HepG2 (cell line): ENCODE measurements around the gene NARF. TPM values are rescaled to one million over a fixed set of nuclear protein-coding genes. Genes with fewer than 3 reads are reported as not detected.

Experiments used
- BRF2 ChIP-seq: sonication (generic); formaldehyde crosslinking; IDR thresholded peaks from 2 replicates; pipeline ENCODE4 v1.8.1; 2022; ENCODE audit warnings: mild to moderate bottlenecking, missing genetic modification reagents
- EED ChIP-seq: sonication (generic); formaldehyde crosslinking; IDR thresholded peaks from 2 replicates; pipeline ENCODE4 v1.5.0; 2020; ENCODE audit warnings: mild to moderate bottlenecking, missing genetic modification reagents
- HBP1 ChIP-seq: IDR thresholded peaks from 2 replicates; pipeline ENCODE4 v1.6.1; 2016; ENCODE audit warnings: low read depth, control low read depth
- HIVEP1 ChIP-seq: sonication (generic); formaldehyde crosslinking; IDR thresholded peaks from 2 replicates; pipeline ENCODE4 v1.4.0; 2020; ENCODE audit warnings: mild to moderate bottlenecking, missing genetic modification reagents
- HMGXB4 ChIP-seq, 2 experiments: sonication (generic) in 1 of 2; formaldehyde crosslinking in 1 of 2; IDR thresholded peaks; 2 replicates each; pipeline versions ENCODE4 v1.4.0 to v1.6.1; 2018 to 2020; ENCODE audit warnings: missing genetic modification reagents in 2 of 2, borderline replicate concordance in 1 of 2, low read depth in 1 of 2, mild to moderate bottlenecking in 1 of 2, missing biosample characterization in 1 of 2
- HOXA3 ChIP-seq: sonication (generic); formaldehyde crosslinking; IDR thresholded peaks from 2 replicates; pipeline ENCODE4 v1.5.0; 2020; ENCODE audit warnings: missing genetic modification reagents
- KLF16 ChIP-seq, 2 experiments: sonication (generic) in 1 of 2; formaldehyde crosslinking in 1 of 2; IDR thresholded peaks; 2 replicates each; pipeline versions ENCODE4 v1.6.1 to v1.8.0; 2016 to 2023; ENCODE audit warnings: missing genetic modification reagents in 2 of 2, missing compliant biosample characterization in 1 of 2
- KMT2A ChIP-seq: sonication (generic); formaldehyde crosslinking; IDR thresholded peaks from 2 replicates; pipeline ENCODE4 v1.4.0; 2020; ENCODE audit warnings: missing genetic modification reagents
- NFYC ChIP-seq: IDR thresholded peaks from 2 replicates; pipeline ENCODE4 v1.6.1; 2016; ENCODE audit warnings: missing genetic modification reagents, missing compliant biosample characterization
- RELA ChIP-seq: sonication (generic); formaldehyde crosslinking; IDR thresholded peaks from 2 replicates; pipeline ENCODE4 v1.4.0; 2020; ENCODE audit warnings: missing genetic modification reagents
- RORA ChIP-seq: sonication (generic); formaldehyde crosslinking; IDR thresholded peaks from 2 replicates; pipeline ENCODE4 v1.5.0; 2020; ENCODE audit warnings: mild to moderate bottlenecking, missing genetic modification reagents, moderate library complexity
- SAP130 ChIP-seq: IDR thresholded peaks from 2 replicates; pipeline ENCODE4 v1.6.1; 2016; ENCODE audit warnings: low read depth
- SIN3A ChIP-seq: IDR thresholded peaks from 2 replicates; pipeline ENCODE4 v1.6.1; 2011; ENCODE audit warnings: low read depth, mild to moderate bottlenecking, control low read depth, low read length, borderline replicate concordance
- TEAD3 ChIP-seq: optimal IDR thresholded peaks from 2 replicates; pipeline ENCODE3; 2016; ENCODE audit warnings: borderline replicate concordance
- TFE3 ChIP-seq: IDR thresholded peaks from 2 replicates; pipeline ENCODE4 v1.6.1; 2016
- ZNF34 ChIP-seq: sonication (generic); formaldehyde crosslinking; IDR thresholded peaks from 2 replicates; pipeline ENCODE4 v1.4.0; 2020; ENCODE audit warnings: mild to moderate bottlenecking, missing genetic modification reagents, borderline replicate concordance
- ZNF768 ChIP-seq: sonication (generic); formaldehyde crosslinking; IDR thresholded peaks from 2 replicates; pipeline ENCODE4 v1.4.0; 2020; ENCODE audit warnings: missing genetic modification reagents
- ZNF883 ChIP-seq: sonication (generic); formaldehyde crosslinking; IDR thresholded peaks from 2 replicates; pipeline ENCODE4 v1.5.1; 2020; ENCODE audit warnings: mild to moderate bottlenecking, missing genetic modification reagents; ENCODE audit errors: not compliant biosample characterization
- ZSCAN25 ChIP-seq: sonication (generic); formaldehyde crosslinking; IDR thresholded peaks from 2 replicates; pipeline ENCODE4 v1.8.0; 2022; ENCODE audit warnings: mild to moderate bottlenecking, missing genetic modification reagents
- polyA plus RNA-seq, 8 experiments: library from polyadenylated mRNA; depleted of rRNA in 3 of 8; stranded (reverse) in 7 of 8; unstranded in 1 of 8; fragments of >200 nt; fragmentation: Illumina TruSeq in 4 of 8; extraction: Trizol in 4 of 8; gene quantifications; 2 replicates each; pipeline versions ENCODE4 v1.2.1 to v1.2.3, GENCODE V29; 2011 to 2016; ENCODE audit warnings: low read depth in 4 of 8, missing spikeins in 1 of 8, mixed read lengths in 1 of 8; ENCODE audit not compliant: insufficient read depth in 1 of 8
- total RNA-seq, 5 experiments: library from RNA; depleted of rRNA; stranded (reverse); fragments of >200 nt; fragmentation: Illumina TruSeq; extraction: Trizol; gene quantifications; 2 replicates each; pipeline ENCODE4 v1.2.3, GENCODE V29; 2016; ENCODE audit warnings: low read depth in 1 of 5
- TF ChIP-seq, protein P1 (sequence below): sonication (generic); formaldehyde crosslinking; conservative IDR thresholded peaks from 2 replicates; pipeline ENCODE4 v1.8.1; 2023; ENCODE audit warnings: missing genetic modification reagents
- TF ChIP-seq, protein P2 (sequence below): sonication (generic); formaldehyde crosslinking; IDR thresholded peaks from 2 replicates; pipeline ENCODE4 v1.8.0; 2022; ENCODE audit warnings: missing genetic modification reagents, mild to moderate bottlenecking, moderate library complexity, borderline replicate concordance

The NARF gene
- total and polyA plus RNA-seq, 2 of the 13 experiments (the other 11 are each of a cell fraction or from before 2014, with no cell fraction given) = 61.1 to 144 TPM

DNA sequence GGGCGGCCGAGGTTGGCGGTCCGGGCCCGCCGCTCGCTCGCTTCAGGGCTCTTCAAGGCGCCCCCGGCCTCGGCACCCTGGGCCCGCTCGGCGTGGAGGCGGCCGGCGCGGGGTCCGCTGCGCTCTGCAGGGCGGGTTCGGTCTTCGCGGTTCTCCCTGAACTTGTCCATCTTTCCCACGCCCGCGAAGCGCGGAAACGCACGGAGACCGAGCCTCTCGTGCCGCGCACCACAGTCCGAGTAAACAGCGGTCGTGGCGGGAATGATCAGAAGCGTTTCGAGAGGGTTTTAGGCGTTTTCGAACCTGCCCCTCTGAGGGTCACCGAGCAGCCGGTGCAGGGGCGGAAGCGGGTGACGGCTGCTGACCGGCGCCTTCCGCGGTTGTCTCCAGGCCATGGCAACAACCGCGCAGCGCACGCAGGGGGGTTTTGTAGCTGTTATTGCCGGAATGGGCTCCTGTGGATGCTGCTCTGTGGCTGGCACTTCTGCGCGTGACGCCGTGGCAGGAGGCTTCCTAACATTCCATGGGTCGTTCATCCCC is 414 bp downstream of the NARF start (continued):
- TF ChIP-seq RELA (CRISPR knock-in tag) = no peak
- TF ChIP-seq ZNF34 = no peak
- TF ChIP-seq SAP130 = peak; percentile 22; the same call in 1 of the 2 replicates
- no peak for TF ChIP-seq EED
- no peak for TF ChIP-seq HOXA3
- TF ChIP-seq TEAD3 (CRISPR knock-in tag) = peak; percentile 28
- TF ChIP-seq RORA (CRISPR knock-in tag) = no peak
- 0 out of 2 replicates have a peak, but pooled peaks have one; percentile 65 for TF ChIP-seq HBP1
- peak; percentile 19 for TF ChIP-seq KMT2A (CRISPR knock-in tag)
- TF ChIP-seq NFYC (CRISPR knock-in tag) = no peak
- peak; percentile 73 for TF ChIP-seq SIN3A
- no peak for TF ChIP-seq HMGXB4 (CRISPR knock-in tag; IDR thresholded peaks at IDR 0.05; ENCODE audit: borderline replicate concordance in 1 of 2, low read depth in 1 of 2)
- no peak for TF ChIP-seq ZNF883 (CRISPR knock-in tag)
- TF ChIP-seq ZSCAN25 (CRISPR knock-in tag) = no peak
- TF ChIP-seq, protein P1, sequence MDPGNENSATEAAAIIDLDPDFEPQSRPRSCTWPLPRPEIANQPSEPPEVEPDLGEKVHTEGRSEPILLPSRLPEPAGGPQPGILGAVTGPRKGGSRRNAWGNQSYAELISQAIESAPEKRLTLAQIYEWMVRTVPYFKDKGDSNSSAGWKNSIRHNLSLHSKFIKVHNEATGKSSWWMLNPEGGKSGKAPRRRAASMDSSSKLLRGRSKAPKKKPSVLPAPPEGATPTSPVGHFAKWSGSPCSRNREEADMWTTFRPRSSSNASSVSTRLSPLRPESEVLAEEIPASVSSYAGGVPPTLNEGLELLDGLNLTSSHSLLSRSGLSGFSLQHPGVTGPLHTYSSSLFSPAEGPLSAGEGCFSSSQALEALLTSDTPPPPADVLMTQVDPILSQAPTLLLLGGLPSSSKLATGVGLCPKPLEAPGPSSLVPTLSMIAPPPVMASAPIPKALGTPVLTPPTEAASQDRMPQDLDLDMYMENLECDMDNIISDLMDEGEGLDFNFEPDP = peak; percentile 97; the same call in 1 of the 2 replicates
- TF ChIP-seq KLF16 (CRISPR knock-in tag; IDR thresholded peaks at IDR 0.05) = no peak; a peak in 1 of 4 replicates
- no peak for TF ChIP-seq TFE3
- TF ChIP-seq BRF2 (CRISPR knock-in tag) = no peak
- peak; percentile 54; the same call in 1 of the 2 replicates for TF ChIP-seq ZNF768 (CRISPR knock-in tag)
- TF ChIP-seq HIVEP1 (CRISPR knock-in tag) = no peak
- TF ChIP-seq, protein P2, sequence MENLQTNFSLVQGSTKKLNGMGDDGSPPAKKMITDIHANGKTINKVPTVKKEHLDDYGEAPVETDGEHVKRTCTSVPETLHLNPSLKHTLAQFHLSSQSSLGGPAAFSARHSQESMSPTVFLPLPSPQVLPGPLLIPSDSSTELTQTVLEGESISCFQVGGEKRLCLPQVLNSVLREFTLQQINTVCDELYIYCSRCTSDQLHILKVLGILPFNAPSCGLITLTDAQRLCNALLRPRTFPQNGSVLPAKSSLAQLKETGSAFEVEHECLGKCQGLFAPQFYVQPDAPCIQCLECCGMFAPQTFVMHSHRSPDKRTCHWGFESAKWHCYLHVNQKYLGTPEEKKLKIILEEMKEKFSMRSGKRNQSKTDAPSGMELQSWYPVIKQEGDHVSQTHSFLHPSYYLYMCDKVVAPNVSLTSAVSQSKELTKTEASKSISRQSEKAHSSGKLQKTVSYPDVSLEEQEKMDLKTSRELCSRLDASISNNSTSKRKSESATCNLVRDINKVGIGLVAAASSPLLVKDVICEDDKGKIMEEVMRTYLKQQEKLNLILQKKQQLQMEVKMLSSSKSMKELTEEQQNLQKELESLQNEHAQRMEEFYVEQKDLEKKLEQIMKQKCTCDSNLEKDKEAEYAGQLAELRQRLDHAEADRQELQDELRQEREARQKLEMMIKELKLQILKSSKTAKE = no peak
